Endodermal cell (in vitro differentiated cells): ENCODE results near the gene GIMAP4. TPM values are rescaled to one million over a fixed set of nuclear protein-coding genes. Genes with fewer than 3 reads are reported as not detected.

Experiments
- DNase-seq: peaks from one replicate; pipeline ENCODE4 v3.0.0-alpha.2; 2017
- H3K27ac ChIP-seq: 2 replicates; pipeline ENCODE4 v1.5.1; 2013; ENCODE audit warnings: mild to moderate bottlenecking, low read depth, low read length, moderate library complexity
- H3K27me3 ChIP-seq: 2 replicates; pipeline ENCODE4 v1.6.1; 2013; ENCODE audit warnings: mild to moderate bottlenecking, low read length, moderate library complexity; ENCODE audit not compliant: insufficient read depth, control insufficient read depth, poor library complexity, severe bottlenecking
- H3K36me3 ChIP-seq: 2 replicates; pipeline ENCODE4 v1.7.0; 2013; ENCODE audit warnings: mild to moderate bottlenecking, low read length, moderate library complexity; ENCODE audit not compliant: control insufficient read depth, insufficient read depth
- H3K4me1 ChIP-seq: one replicate; pipeline ENCODE4 v1.7.0; 2013; ENCODE audit warnings: low read length; ENCODE audit not compliant: control insufficient read depth, insufficient read depth
- H3K4me3 ChIP-seq: 2 replicates; pipeline ENCODE4 v1.5.1; 2013; ENCODE audit warnings: mild to moderate bottlenecking, low read length, moderate library complexity
- H3K9ac ChIP-seq: 2 replicates; pipeline ENCODE4 v1.6.1; 2013; ENCODE audit warnings: mild to moderate bottlenecking, low read length, moderate library complexity; ENCODE audit not compliant: poor library complexity, severe bottlenecking; ENCODE audit errors: extremely low read depth
- H3K9me3 ChIP-seq: 2 replicates; pipeline ENCODE4 v1.6.1; 2013; ENCODE audit warnings: mild to moderate bottlenecking, low read length, moderate library complexity; ENCODE audit not compliant: control insufficient read depth
- H3K27ac Mint-ChIP-seq: 2 replicates; pipeline ENCODE4 v1.8.0; 2020; ENCODE audit warnings: mixed read lengths
- H3K27me3 Mint-ChIP-seq: 2 replicates; pipeline ENCODE4 v1.8.0; 2021; ENCODE audit warnings: mild to moderate bottlenecking, mixed read lengths; ENCODE audit not compliant: insufficient read depth
- H3K36me3 Mint-ChIP-seq: 2 replicates; pipeline ENCODE4 v1.8.0; 2020; ENCODE audit warnings: low read depth, mixed read lengths
- H3K4me1 Mint-ChIP-seq: 2 replicates; pipeline ENCODE4 v1.8.0; 2020; ENCODE audit warnings: mixed read lengths
- H3K4me3 Mint-ChIP-seq: 2 replicates; pipeline ENCODE4 v1.8.0; 2020; ENCODE audit warnings: mild to moderate bottlenecking, moderate library complexity, mixed read lengths
- H3K9me3 Mint-ChIP-seq: 2 replicates; pipeline ENCODE4 v1.8.0; 2020; ENCODE audit warnings: mild to moderate bottlenecking, mixed read lengths
- CTCF ChIP-seq: fragments of 200-600 bp; sonication (generic); conservative IDR thresholded peaks from 2 replicates; pipeline ENCODE4 v1.5.0; 2021; ENCODE audit warnings: antibody characterized with exemption, mild to moderate bottlenecking
- WGBS, 2 experiments: methylation state at CpG; one replicate each; pipeline versions ENCODE4 v1.1.5 to v1.1.7; 2013; ENCODE audit warnings: missing lambda C conversion rate in 2 of 2, mixed read lengths in 1 of 2; ENCODE audit not compliant: insufficient coverage in 1 of 2, insufficient read length in 1 of 2; 5-methylcytosine and 5-hydroxymethylcytosine counted together
- total RNA-seq, 2 donors: library from RNA; stranded (reverse); fragmentation: NEBNext Ultra II Directional in 1 of 2; extraction: Animal tissue kit (Norgen Biotek cat#: 25700) in 1 of 2; gene quantifications; 2 replicates in 1 of 2; 3 replicates in 1 of 2; pipeline ENCODE4 v1.2.1, GENCODE V29; 2021

GIMAP4 gene
- total RNA-seq, 2 donors from 2014 or later: 0.33 TPM; not detected in 1

DNA sequence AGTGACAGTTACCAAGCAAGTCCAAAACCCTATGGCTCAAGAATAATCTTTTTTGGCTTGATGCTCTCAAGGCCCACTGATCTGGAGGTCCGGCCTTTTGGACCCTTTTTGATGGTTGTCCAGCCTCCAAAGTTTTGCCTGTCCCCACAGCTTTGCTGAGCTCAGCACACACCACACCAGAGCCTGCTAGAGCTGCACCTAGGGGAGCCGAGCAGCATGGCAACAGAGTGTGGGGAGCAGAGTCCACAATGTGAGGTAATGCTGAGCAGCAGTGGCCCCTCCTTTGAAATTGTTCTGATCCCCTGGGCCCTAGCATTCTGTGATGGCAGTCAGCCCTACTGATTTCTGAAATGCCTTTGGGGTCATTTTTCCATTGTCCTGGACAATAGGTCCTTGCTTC lies 43.2 kb upstream of the GIMAP4 start:
- no peaks in the 10 kb centered on the region for H3K27me3 ChIP-seq
- H3K4me3 ChIP-seq: no peak overlapping the region
- H3K36me3 ChIP-seq: no peaks in the 10 kb centered on the region
- no peaks in the 10 kb centered on the region for H3K4me1 ChIP-seq
- H3K4me1 Mint-ChIP-seq: no peaks in the 10 kb centered on the region
- no peak overlapping the region for H3K9ac ChIP-seq
- no peaks in the 10 kb centered on the region for H3K36me3 Mint-ChIP-seq
- no peak for TF ChIP-seq CTCF
- peaks cover 38% of the 10 kb centered on the region for H3K9me3 Mint-ChIP-seq
- no peaks in the 10 kb centered on the region for H3K27me3 Mint-ChIP-seq
- no peak for DNase-seq
- 78 to 100% methylated on average over 1 to 2 of the region's 2 CpGs for WGBS, 2 experiments
- no peak overlapping the region for H3K27ac ChIP-seq
- no peaks in the 10 kb centered on the region for H3K9me3 ChIP-seq
- no peak overlapping the region for H3K4me3 Mint-ChIP-seq
- no peak overlapping the region for H3K27ac Mint-ChIP-seq

GRCh38 chr7:150531704-150532103 lies 35.5 kb upstream of the GIMAP4 start:
- no peaks in the 10 kb centered on the region for H3K9me3 ChIP-seq
- Mint-ChIP-seq H3K4me3 (no peak overlapping the region), H3K27ac (no peak overlapping the region), H3K9me3 (peaks cover 38% of the 10 kb centered on the region), H3K36me3 (no peaks in the 10 kb centered on the region), H3K4me1 (no peaks in the 10 kb centered on the region), H3K27me3 (peaks cover 2% of the 10 kb centered on the region)
- no peak overlapping the region for H3K27ac ChIP-seq
- H3K4me3 ChIP-seq: no peak overlapping the region
- no peaks in the 10 kb centered on the region for H3K4me1 ChIP-seq
- no peaks in the 10 kb centered on the region for H3K36me3 ChIP-seq
- H3K9ac ChIP-seq: no peak overlapping the region
- no peak for DNase-seq
- no peaks in the 10 kb centered on the region for H3K27me3 ChIP-seq
- no peak for TF ChIP-seq CTCF
- 89% methylated on average over 1 of the region's 1 CpG; no CpG with 5 or more reads in 1 of the 2 experiments for WGBS, 2 experiments

- H3K4me3 Mint-ChIP-seq: no peak overlapping the region
These were observed 28.9 kb upstream of the GIMAP4 start for GRCh38 chr7:150538259-150538658.

More at GRCh38 chr7:150538259-150538658, 28.9 kb upstream of the GIMAP4 start:
- Mint-ChIP-seq H3K36me3 (no peaks in the 10 kb centered on the region), H3K9me3 (peaks cover 53% of the 10 kb centered on the region), H3K4me1 (no peaks in the 10 kb centered on the region), H3K27me3 (no peaks in the 10 kb centered on the region), H3K27ac (no peak overlapping the region)
- Histone ChIP-seq H3K27me3 (no peaks in the 10 kb centered on the region), H3K9me3 (no peaks in the 10 kb centered on the region), H3K9ac (no peak overlapping the region), H3K27ac (no peak overlapping the region), H3K4me3 (no peak overlapping the region), H3K36me3 (no peaks in the 10 kb centered on the region), H3K4me1 (no peaks in the 10 kb centered on the region)
- no peak for DNase-seq
- no peak for TF ChIP-seq CTCF
- 96 to 100% methylated on average over 1 to 2 of the region's 2 CpGs for WGBS, 2 experiments
